Epithelial cell of prostate (primary cell): ENCODE data around the gene SFRP2.

Experiments used
- DNase-seq: peaks from one replicate; pipeline ENCODE4 v3.0.0-alpha.2; 2011; ENCODE audit warnings: low read depth, low spot score
- H3K27ac ChIP-seq: fragments of 450-650 bp; 2 replicates; pipeline ENCODE4 v1.5.1; 2017; ENCODE audit warnings: mild to moderate bottlenecking

SFRP2 gene

GRCh38 chr4:153735906-153736461 is 52.9 kb downstream of the SFRP2 start:
- no peak for DNase-seq

GRCh38 chr4:153733751-153734448 is 55.0 kb downstream of the SFRP2 start:
- DNase-seq, result no peak

More at GRCh38 chr4:153735906-153736461, 52.9 kb downstream of the SFRP2 start:
- H3K27ac ChIP-seq, result no peak overlapping the region

DNA sequence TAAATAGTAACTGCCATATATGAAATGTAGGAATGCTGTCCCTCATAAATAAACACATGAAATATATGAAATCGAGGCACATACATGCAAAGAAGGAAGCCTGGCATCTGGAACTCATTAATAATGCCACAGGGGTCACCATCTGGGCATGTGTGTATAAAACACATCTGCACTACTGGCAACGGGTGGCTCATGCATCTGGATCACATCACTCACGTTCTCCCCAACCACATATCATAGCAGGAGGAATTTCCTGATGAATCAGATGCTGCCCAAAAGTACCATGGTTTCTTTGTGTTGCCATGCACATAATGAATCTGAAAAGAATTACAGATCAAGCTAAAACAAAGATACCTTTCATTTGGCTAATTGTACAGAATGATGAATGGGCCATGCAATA is 57.6 kb downstream of the SFRP2 start:
- peak; percentile 41 for DNase-seq
- H3K27ac ChIP-seq, result peak overlapping the region; percentile 37

More at GRCh38 chr4:153733751-153734448, 55.0 kb downstream of the SFRP2 start:
- no peak overlapping the region for H3K27ac ChIP-seq
